Skeletal muscle tissue (tissue), 4 donors: ENCODE data around the gene APPBP2. TPM values are rescaled to one million over a fixed set of nuclear protein-coding genes. Genes with fewer than 3 reads are reported as not detected.
"Not testable (repeated sequence)": the region's sequence is repeated elsewhere in the genome, so short reads cannot be mapped to it uniquely, and the experiment has no call there.

Experiments used
- H3K27ac ChIP-seq: one replicate; pipeline ENCODE4 v1.7.0; 2013; ENCODE audit warnings: mild to moderate bottlenecking, low read depth, low read length, inconsistent platforms
- H3K27me3 ChIP-seq, 3 donors: one replicate each; pipeline ENCODE4 v1.7.0; 2013; ENCODE audit warnings: low read length in 3 of 3; ENCODE audit not compliant: control insufficient read depth in 3 of 3, insufficient read depth in 3 of 3
- H3K36me3 ChIP-seq, 3 donors: one replicate each; pipeline ENCODE4 v1.7.0; 2013; ENCODE audit warnings: low read length in 3 of 3; ENCODE audit not compliant: control insufficient read depth in 3 of 3, insufficient read depth in 3 of 3
- H3K4me1 ChIP-seq, 3 donors: one replicate each; pipeline ENCODE4 v1.7.0; 2013; ENCODE audit warnings: low read length in 3 of 3, mild to moderate bottlenecking in 3 of 3; ENCODE audit not compliant: control insufficient read depth in 3 of 3, insufficient read depth in 3 of 3
- H3K4me3 ChIP-seq, 3 donors: one replicate each; pipeline ENCODE4 v1.7.0; 2013; ENCODE audit warnings: low read length in 3 of 3
- H3K9ac ChIP-seq, 3 donors: one replicate each; pipeline ENCODE4 v1.7.0; 2013; ENCODE audit warnings: low read length in 3 of 3, mild to moderate bottlenecking in 3 of 3, moderate library complexity in 2 of 3, low read depth in 1 of 3
- H3K9me3 ChIP-seq, 3 donors: one replicate each; pipeline ENCODE4 v1.7.0; 2013; ENCODE audit warnings: low read length in 3 of 3; ENCODE audit not compliant: control insufficient read depth in 3 of 3
- total RNA-seq: library from RNA; depleted of rRNA; stranded (reverse); fragments of >200 nt; gene quantifications from one replicate; pipeline ENCODE4 v1.2.3, GENCODE V29; 2014
- donor health status: Osteomylitis.

APPBP2 gene
- total RNA-seq, 1 donor from 2014 or later: 40.2 TPM

- peak overlapping the region in 1 of 3 donors; percentile 7 for H3K4me3 ChIP-seq
- peaks cover 0 to 2% (median 0%) of the 10 kb centered on the region in 3 donors for H3K36me3 ChIP-seq
- no peak overlapping the region for H3K9ac ChIP-seq
- H3K27me3 ChIP-seq: no peaks in the 10 kb centered on the region
- H3K27ac ChIP-seq: no peak overlapping the region
- H3K9me3 ChIP-seq: no peaks in the 10 kb centered on the region
- peaks cover 11 to 34% (median 29%) of the 10 kb centered on the region in 3 donors for H3K4me1 ChIP-seq
Measured at GRCh38 chr17:60522889-60523626, 3.0 kb downstream of the APPBP2 start.

GRCh38 chr17:60519795-60520194, 6.2 kb downstream of the APPBP2 start:
- Histone ChIP-seq H3K27ac (no peak overlapping the region), H3K27me3 (no peaks in the 10 kb centered on the region), H3K4me1 (peaks cover 8 to 24% (median 18%) of the 10 kb centered on the region in 3 donors), H3K9me3 (no peaks in the 10 kb centered on the region), H3K36me3 (peaks cover 0 to 2% (median 0%) of the 10 kb centered on the region in 3 donors), H3K4me3 (no peak overlapping the region), H3K9ac (no peak overlapping the region)

GRCh38 chr17:60515683-60516082, 10.4 kb downstream of the APPBP2 start:
- not testable (repeated sequence) for H3K4me1 ChIP-seq, H3K36me3 ChIP-seq, H3K27ac ChIP-seq

GRCh38 chr17:60515199-60515598, 10.8 kb downstream of the APPBP2 start:
- H3K36me3 ChIP-seq, H3K4me1 ChIP-seq, H3K27me3 ChIP-seq, H3K4me3 ChIP-seq, H3K27ac ChIP-seq, H3K9ac ChIP-seq, H3K9me3 ChIP-seq: not testable (repeated sequence)

More at GRCh38 chr17:60515683-60516082, 10.4 kb downstream of the APPBP2 start:
- not testable (repeated sequence) for H3K9ac ChIP-seq, H3K9me3 ChIP-seq, H3K27me3 ChIP-seq, H3K4me3 ChIP-seq

- no peaks in the 10 kb centered on the region for H3K9me3 ChIP-seq
- H3K9ac ChIP-seq: no peak overlapping the region
- peaks cover 0 to 5% (median 0%) of the 10 kb centered on the region in 3 donors for H3K4me1 ChIP-seq
- H3K27me3 ChIP-seq: no peaks in the 10 kb centered on the region
- peaks cover 0 to 6% (median 5%) of the 10 kb centered on the region in 3 donors for H3K36me3 ChIP-seq
- no peak overlapping the region for H3K4me3 ChIP-seq
- H3K27ac ChIP-seq: no peak overlapping the region
Measured at GRCh38 chr17:60514500-60514899, 11.5 kb downstream of the APPBP2 start.

GRCh38 chr17:60514053-60514452, 12.0 kb downstream of the APPBP2 start:
- Histone ChIP-seq H3K9me3 (no peaks in the 10 kb centered on the region), H3K9ac (no peak overlapping the region), H3K36me3 (peaks cover 0 to 6% (median 3%) of the 10 kb centered on the region in 3 donors), H3K4me3 (no peak overlapping the region), H3K4me1 (peaks cover 0 to 5% (median 0%) of the 10 kb centered on the region in 3 donors), H3K27me3 (no peaks in the 10 kb centered on the region), H3K27ac (no peak overlapping the region)

- no peaks in the 10 kb centered on the region for H3K27me3 ChIP-seq
- H3K36me3 ChIP-seq: peaks cover 0 to 6% (median 3%) of the 10 kb centered on the region in 3 donors
- no peaks in the 10 kb centered on the region for H3K9me3 ChIP-seq
- H3K9ac ChIP-seq: no peak overlapping the region
- H3K4me1 ChIP-seq: peaks cover 2 to 9% (median 4%) of the 10 kb centered on the region in 3 donors
- no peak overlapping the region for H3K4me3 ChIP-seq
- H3K27ac ChIP-seq: no peak overlapping the region
Measured at GRCh38 chr17:60513014-60513413, 13.0 kb downstream of the APPBP2 start.

GRCh38 chr17:60510723-60511122, 15.3 kb downstream of the APPBP2 start:
- Histone ChIP-seq H3K27me3 (no peaks in the 10 kb centered on the region), H3K9me3 (no peaks in the 10 kb centered on the region), H3K4me1 (peaks cover 8 to 12% (median 11%) of the 10 kb centered on the region in 3 donors), H3K27ac (no peak overlapping the region), H3K4me3 (no peak overlapping the region), H3K36me3 (peaks cover 0 to 6% (median 3%) of the 10 kb centered on the region in 3 donors), H3K9ac (no peak overlapping the region)

- H3K9ac ChIP-seq: no peak overlapping the region
- no peaks in the 10 kb centered on the region for H3K9me3 ChIP-seq
- no peak overlapping the region for H3K27ac ChIP-seq
- H3K27me3 ChIP-seq: no peaks in the 10 kb centered on the region
- no peak overlapping the region for H3K4me3 ChIP-seq
- peaks cover 8 to 13% (median 11%) of the 10 kb centered on the region in 3 donors for H3K4me1 ChIP-seq
- H3K36me3 ChIP-seq: peaks cover 0 to 6% (median 3%) of the 10 kb centered on the region in 3 donors
Measured at GRCh38 chr17:60510031-60510430, 16.0 kb downstream of the APPBP2 start.

GRCh38 chr17:60508384-60508980, 17.6 kb downstream of the APPBP2 start:
- Histone ChIP-seq H3K9me3 (no peaks in the 10 kb centered on the region), H3K36me3 (peaks cover 0 to 6% (median 3%) of the 10 kb centered on the region in 3 donors), H3K27me3 (no peaks in the 10 kb centered on the region), H3K27ac (no peak overlapping the region), H3K4me1 (peaks cover 8 to 13% (median 11%) of the 10 kb centered on the region in 3 donors), H3K4me3 (no peak overlapping the region), H3K9ac (no peak overlapping the region)
